ENCODE results near the gene ITPKB.

Gene ITPKB

GRCh38 chr1:226736908-226737818 lies 1.9 kb downstream of the ITPKB start:
- no peak for TF ChIP-seq CTCF (IDR thresholded peaks at IDR 0.05)
- H3K36me3 ChIP-seq: peaks cover 0 to 21% (median 0%) of the 10 kb centered on the region in 3 donors
- intact Hi-C loops (cut with DNase I; ENCODE audit: low total_unique reads): loop anchor here (5.0 to 10.0 kb wide), 2 partner anchors 60 to 88 kb away; no protein-coding TSS in a partner anchor
- H3K27ac ChIP-seq: peak overlapping the region; percentile 79 to 81
- H3K9me3 ChIP-seq: no peaks in the 10 kb centered on the region
- peak overlapping the region; percentile 73 to 79 for H3K4me3 ChIP-seq
- H3K4me1 ChIP-seq: peaks cover 0 to 50% (median 30%) of the 10 kb centered on the region in 4 donors
- DNase-seq: peak; percentile 37 to 70
- H3K27me3 ChIP-seq: no peaks in the 10 kb centered on the region

- H3K36me3 ChIP-seq: peaks cover 0 to 21% (median 0%) of the 10 kb centered on the region in 3 donors
- intact Hi-C loops (cut with DNase I; ENCODE audit: low total_unique reads): loop anchor here (5.0 to 10.0 kb wide), 2 partner anchors 59 to 89 kb away; no protein-coding TSS in a partner anchor
- no peaks in the 10 kb centered on the region for H3K27me3 ChIP-seq
- peak in 1 of 2 donors; percentile 66 for DNase-seq
- peak overlapping the region; percentile 73 to 79 for H3K4me3 ChIP-seq
- H3K4me1 ChIP-seq: peaks cover 0 to 54% (median 30%) of the 10 kb centered on the region in 4 donors
- H3K27ac ChIP-seq: peak overlapping the region in 1 of 2 donors; percentile 81
- H3K9me3 ChIP-seq: no peaks in the 10 kb centered on the region
- no peak for TF ChIP-seq CTCF (IDR thresholded peaks at IDR 0.05)
These were observed 2.8 kb downstream of the ITPKB start for GRCh38 chr1:226736001-226736907.

GRCh38 chr1:226735576-226735975 lies 3.5 kb downstream of the ITPKB start:
- H3K4me3 ChIP-seq: peak overlapping the region in 1 of 2 donors; percentile 73
- peaks cover 0 to 59% (median 32%) of the 10 kb centered on the region in 4 donors for H3K4me1 ChIP-seq
- no peak for DNase-seq
- H3K27me3 ChIP-seq: no peaks in the 10 kb centered on the region
- no peaks in the 10 kb centered on the region for H3K9me3 ChIP-seq
- H3K36me3 ChIP-seq: peaks cover 0 to 21% (median 0%) of the 10 kb centered on the region in 3 donors
- intact Hi-C loops (cut with DNase I; ENCODE audit: low total_unique reads): loop anchor here (5.0 to 10.0 kb wide), 2 partner anchors 58 to 89 kb away; no protein-coding TSS in a partner anchor
- no peak for TF ChIP-seq CTCF (IDR thresholded peaks at IDR 0.05)
- H3K27ac ChIP-seq: no peak overlapping the region

- H3K4me1 ChIP-seq: peaks cover 0 to 50% (median 28%) of the 10 kb centered on the region in 4 donors
- TF ChIP-seq CTCF (IDR thresholded peaks at IDR 0.05): no peak
- peaks cover 0 to 21% (median 0%) of the 10 kb centered on the region in 3 donors for H3K36me3 ChIP-seq
- intact Hi-C loops (cut with DNase I; ENCODE audit: low total_unique reads): loop anchor here (5.0 to 10.0 kb wide), 2 partner anchors 57 to 90 kb away; no protein-coding TSS in a partner anchor
- H3K9me3 ChIP-seq: no peaks in the 10 kb centered on the region
- H3K4me3 ChIP-seq: no peak overlapping the region
- no peak overlapping the region for H3K27ac ChIP-seq
- no peak for DNase-seq
- no peaks in the 10 kb centered on the region for H3K27me3 ChIP-seq
These were observed 4.4 kb downstream of the ITPKB start for GRCh38 chr1:226734611-226735153.

GRCh38 chr1:226733876-226734275 lies 5.2 kb downstream of the ITPKB start:
- Histone ChIP-seq H3K4me1 (peaks cover 0 to 48% (median 26%) of the 10 kb centered on the region in 4 donors), H3K36me3 (peaks cover 0 to 26% (median 1%) of the 10 kb centered on the region in 3 donors), H3K27ac (no peak overlapping the region), H3K27me3 (no peaks in the 10 kb centered on the region), H3K9me3 (no peaks in the 10 kb centered on the region), H3K4me3 (no peak overlapping the region)
- no peak for TF ChIP-seq CTCF (IDR thresholded peaks at IDR 0.05)
- intact Hi-C loops (cut with DNase I; ENCODE audit: low total_unique reads): loop anchor here (10.0 kb wide), 1 partner anchor 91 kb away; no protein-coding TSS in a partner anchor
- no peak for DNase-seq

Data from tibial artery (tissue), 4 donors.